ENCODE results near the gene RHOC. TPM values are rescaled to one million over a fixed set of nuclear protein-coding genes. Genes with fewer than 3 reads are reported as not detected.

RHOC gene
- 234 and 266 TPM in 2 replicates for total RNA-seq

DNA sequence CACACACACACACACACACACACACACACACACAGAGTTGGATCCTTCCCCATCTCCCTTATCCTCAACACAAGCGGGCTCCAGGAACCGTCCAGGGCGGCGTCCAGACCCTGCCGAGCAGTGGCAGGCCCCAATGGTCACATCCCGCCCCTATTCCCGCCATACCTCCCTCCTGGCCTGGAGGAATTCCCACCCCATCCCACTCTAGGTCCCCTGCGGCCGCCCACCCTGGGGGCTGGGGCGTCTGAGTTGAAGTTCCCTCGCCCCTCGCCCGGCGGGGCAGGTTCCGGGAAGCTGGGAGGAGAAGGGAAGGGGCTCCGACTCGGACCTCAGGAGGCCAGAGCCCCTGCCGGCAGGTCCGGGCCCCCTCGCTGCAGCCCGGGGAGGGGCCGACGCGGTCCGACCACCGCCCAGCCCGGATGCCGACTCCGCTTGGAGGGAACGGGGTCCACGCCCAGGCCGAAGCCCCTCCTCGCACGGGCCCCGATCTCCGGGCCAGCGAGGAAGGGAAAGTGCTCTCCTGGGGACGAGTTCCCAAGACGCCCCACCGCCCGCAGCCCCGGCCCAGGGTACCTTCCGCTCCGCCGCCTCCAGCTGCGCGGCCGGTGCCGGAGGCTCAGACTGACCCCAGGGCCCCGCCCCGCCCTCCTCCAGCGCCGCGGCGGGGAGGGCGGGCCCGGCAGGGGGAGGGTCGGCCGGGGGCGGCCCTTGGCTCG is at the start of gene RHOC:
TSS of gene RHOC (minus strand) at position 623 of the 716 bp plus-strand sequence. CDS start 3,328 bp downstream, outside the sequence.

DNA sequence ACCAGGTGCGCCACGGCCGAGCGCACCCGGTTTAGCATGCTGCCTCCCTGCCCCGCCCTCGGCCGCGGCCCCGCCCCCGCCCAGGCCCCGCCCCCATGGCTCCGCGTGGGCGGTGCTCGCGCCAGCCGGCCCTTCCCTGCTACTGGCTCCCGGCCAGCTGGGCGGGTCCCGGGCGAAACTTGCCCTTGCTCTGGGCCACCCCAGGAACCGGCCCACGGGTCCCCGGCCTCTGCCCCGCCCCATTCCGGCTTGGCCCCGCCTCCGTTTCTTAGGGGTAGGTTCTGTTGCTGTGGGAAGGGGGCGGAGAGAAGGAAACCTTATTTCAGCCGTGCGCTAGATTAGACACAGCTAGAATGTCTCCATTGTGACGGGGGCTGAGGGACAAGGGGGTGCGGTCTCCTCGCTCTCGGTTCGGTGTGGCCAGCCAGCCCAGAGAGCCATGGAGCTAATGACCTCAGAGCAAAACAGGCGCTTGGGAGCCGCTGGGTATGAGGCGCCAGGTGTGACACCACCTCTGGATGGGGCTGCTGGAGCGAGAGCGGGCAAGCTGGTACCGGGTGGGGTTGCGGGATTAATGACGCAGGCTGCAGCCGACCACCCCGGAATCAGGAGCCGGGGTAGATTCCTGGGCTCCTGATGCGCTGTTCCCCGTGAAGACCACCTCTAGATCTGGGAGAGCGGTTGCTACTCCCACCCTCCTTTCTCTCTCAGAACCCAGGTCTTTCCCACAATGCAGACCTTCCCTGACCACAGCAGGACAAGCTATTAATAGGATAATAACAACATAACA is 8.5 kb upstream of the RHOC start, which contains the start of gene PPM1J:
TSS of gene PPM1J (minus strand) at position 69 of the 790 bp plus-strand sequence. CDS start at position 38, 31 bp downstream.

DNA sequence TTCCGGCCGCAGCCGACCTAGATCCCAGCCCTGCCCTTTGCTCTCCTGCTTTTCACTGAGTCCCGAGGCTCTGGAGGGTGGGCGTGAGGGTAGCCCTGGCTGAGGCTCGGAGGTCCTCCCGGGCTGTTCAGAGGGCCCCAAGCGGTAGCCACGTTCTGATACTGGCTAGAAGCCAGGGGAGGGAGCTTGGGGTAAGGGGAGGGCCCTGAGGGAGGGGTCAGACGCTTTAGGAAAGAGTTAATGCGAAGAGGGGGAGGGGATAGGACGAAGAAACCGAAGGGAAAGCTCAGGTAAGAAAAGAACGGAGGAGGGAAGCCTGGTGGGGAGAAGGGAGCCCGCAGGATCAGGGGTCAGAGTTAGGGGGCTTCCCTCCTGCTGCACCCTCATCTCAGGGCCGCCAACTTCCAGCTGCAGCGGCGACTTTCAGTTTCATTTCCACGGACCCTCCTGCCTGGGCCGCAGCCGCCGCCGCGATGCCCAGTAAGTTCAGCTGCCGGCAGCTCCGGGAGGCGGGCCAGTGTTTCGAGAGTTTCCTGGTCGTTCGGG is 32.4 kb downstream of the RHOC start, which contains the start of gene MOV10:
TSS of gene MOV10 (plus strand) at position 220 of the 546 bp plus-strand sequence. CDS start at position 474, 254 bp downstream.

Other genes starting within 250 kb of the RHOC start
- gene WNT2B, start 198.2 kb downstream of the RHOC start, total RNA-seq: 0.68 and 1.9 TPM in 2 replicates
- 9.9 and 11.7 TPM in 2 replicates for gene ST7L, start 88.0 kb downstream of the RHOC start, total RNA-seq
- 223 and 253 TPM in 2 replicates for gene CAPZA1, start 87.3 kb downstream of the RHOC start, total RNA-seq
- 11.6 and 52.1 TPM in 2 replicates for gene MOV10, start 32.5 kb downstream of the RHOC start, total RNA-seq
- gene PPM1J, start 8.2 kb upstream of the RHOC start, total RNA-seq: 2.8 and 4.1 TPM in 2 replicates
- 167 and 206 TPM in 2 replicates for gene SLC16A1, start 249.1 kb upstream of the RHOC start, total RNA-seq